Measurements from ENCODE around the gene GMPR.
A peak's percentile ranks its signal among the peaks of the same experiment; 100 is the strongest.

GMPR gene

GRCh38 chr6:16338577-16339264, 100.3 kb downstream of the GMPR start:
- Histone ChIP-seq H3K4me3 (ENCODE audit: low read depth, low read length) (peak overlapping the region; percentile 5; the same call in 1 of the 2 replicates), H3K4me1 (ENCODE audit: control insufficient read depth, insufficient read depth, low read length, unreplicated experiment) (peaks cover 66% of the 10 kb centered on the region)

GRCh38 chr6:16339265-16339587, 100.8 kb downstream of the GMPR start:
- Histone ChIP-seq H3K4me3 (ENCODE audit: low read depth, low read length) (no peak overlapping the region), H3K27me3 (ENCODE audit: insufficient read depth, low read length) (no peaks in the 10 kb centered on the region), H3K79me2 (ENCODE audit: control insufficient read depth, insufficient read depth, low read length, unreplicated experiment) (no peaks in the 10 kb centered on the region), H3K36me3 (ENCODE audit: insufficient read depth, low read length) (no peaks in the 10 kb centered on the region), H2AFZ (ENCODE audit: low read length, unreplicated experiment) (no peak overlapping the region), H3K4me1 (ENCODE audit: control insufficient read depth, insufficient read depth, low read length, unreplicated experiment) (peaks cover 65% of the 10 kb centered on the region), H3K27ac (ENCODE audit: low read depth, low read length) (peak overlapping the region; percentile 75)

More at GRCh38 chr6:16338577-16339264, 100.3 kb downstream of the GMPR start:
- no peaks in the 10 kb centered on the region for H3K36me3 ChIP-seq (ENCODE audit: insufficient read depth, low read length)
- no peak overlapping the region for H2AFZ ChIP-seq (ENCODE audit: low read length, unreplicated experiment)
- H3K27me3 ChIP-seq (ENCODE audit: insufficient read depth, low read length) = no peaks in the 10 kb centered on the region
- H3K79me2 ChIP-seq (ENCODE audit: control insufficient read depth, insufficient read depth, low read length, unreplicated experiment) = no peaks in the 10 kb centered on the region
- H3K27ac ChIP-seq (ENCODE audit: low read depth, low read length) = peak overlapping the region; percentile 75

- H3K4me1 ChIP-seq (ENCODE audit: control insufficient read depth, insufficient read depth, low read length, unreplicated experiment) = peaks cover 38% of the 10 kb centered on the region
- H3K27me3 ChIP-seq (ENCODE audit: insufficient read depth, low read length) = no peaks in the 10 kb centered on the region
- H3K27ac ChIP-seq (ENCODE audit: low read depth, low read length) = no peak overlapping the region
- no peaks in the 10 kb centered on the region for H3K79me2 ChIP-seq (ENCODE audit: control insufficient read depth, insufficient read depth, low read length, unreplicated experiment)
- no peak overlapping the region for H3K4me3 ChIP-seq (ENCODE audit: low read depth, low read length)
- H2AFZ ChIP-seq (ENCODE audit: low read length, unreplicated experiment) = no peak overlapping the region
- H3K36me3 ChIP-seq (ENCODE audit: insufficient read depth, low read length) = no peaks in the 10 kb centered on the region
Observed at GRCh38 chr6:16343593-16343992, 105.2 kb downstream of the GMPR start.

- Histone ChIP-seq H3K36me3 (ENCODE audit: insufficient read depth, low read length) (no peaks in the 10 kb centered on the region), H3K27ac (ENCODE audit: low read depth, low read length) (peak overlapping the region; percentile 88), H2AFZ (ENCODE audit: low read length, unreplicated experiment) (no peak overlapping the region), H3K79me2 (ENCODE audit: control insufficient read depth, insufficient read depth, low read length, unreplicated experiment) (no peaks in the 10 kb centered on the region), H3K4me3 (ENCODE audit: low read depth, low read length) (peak overlapping the region; percentile 27; the same call in 1 of the 2 replicates), H3K4me1 (ENCODE audit: control insufficient read depth, insufficient read depth, low read length, unreplicated experiment) (peaks cover 30% of the 10 kb centered on the region), H3K27me3 (ENCODE audit: insufficient read depth, low read length) (no peaks in the 10 kb centered on the region)
Observed at GRCh38 chr6:16344756-16345155, 106.4 kb downstream of the GMPR start.
